H1 (cell line): Measurements from ENCODE around the gene C5.

ENCODE experiments used
- BCL11A ChIP-seq, 2 experiments: IDR thresholded peaks; one replicate each; pipeline ENCODE4 v1.6.1; 2011; ENCODE audit warnings: low read depth in 2 of 2, low read length in 2 of 2, mild to moderate bottlenecking in 2 of 2
- CBX5 ChIP-seq: fragments of 300-800, 300-1000 bp; sonication (generic); IDR thresholded peaks from 2 replicates; pipeline ENCODE4 v1.7.1; 2016; ENCODE audit warnings: antibody characterized with exemption, low read length, low read depth
- CTCF ChIP-seq, 3 experiments: IDR thresholded peaks; 1 replicate in 2 of 3; 2 replicates in 1 of 3; pipeline versions ENCODE4 v1.5.1 to v1.6.1; 2011; ENCODE audit warnings: low read length in 3 of 3, mild to moderate bottlenecking in 3 of 3, inconsistent platforms in 2 of 3, low read depth in 1 of 3, moderate library complexity in 1 of 3; ENCODE audit not compliant: insufficient read depth in 1 of 3; ENCODE audit errors: control extremely low read depth in 1 of 3
- EZH2 ChIP-seq: fragments of 200-600 bp; sonication (generic); IDR thresholded peaks from 2 replicates; pipeline ENCODE4 v1.7.1; 2012; ENCODE audit warnings: low read depth, mild to moderate bottlenecking, moderate library complexity, low read length, inconsistent platforms; ENCODE audit not compliant: severe bottlenecking
- HDAC2 ChIP-seq, 2 experiments: fragments of 300-600 bp in 1 of 2; sonication (generic) in 1 of 2; IDR thresholded peaks; 2 replicates each; pipeline ENCODE4 v1.6.1; 2011 to 2012; ENCODE audit warnings: low read depth in 2 of 2, low read length in 2 of 2, mild to moderate bottlenecking in 2 of 2, moderate library complexity in 2 of 2, borderline replicate concordance in 1 of 2, inconsistent platforms in 1 of 2
- HDAC6 ChIP-seq: IDR thresholded peaks from one replicate; pipeline ENCODE4 v1.7.1; 2012; ENCODE audit warnings: low read depth, mild to moderate bottlenecking, inconsistent platforms, low read length, moderate library complexity
- KDM1A ChIP-seq: fragments of 200-600, 300-600 bp; sonication (generic); IDR thresholded peaks from 2 replicates; pipeline ENCODE4 v1.7.1; 2016; ENCODE audit warnings: mild to moderate bottlenecking, low read length, borderline replicate concordance
- PHF8 ChIP-seq: fragments of 200-600 bp; sonication (generic); conservative IDR thresholded peaks from 2 replicates; pipeline ENCODE4 v1.7.1; 2012; ENCODE audit warnings: low read depth, mild to moderate bottlenecking, inconsistent platforms, low read length, moderate library complexity
- POLR2A ChIP-seq, 2 experiments: IDR thresholded peaks; 1 replicate in 1 of 2; 2 replicates in 1 of 2; pipeline ENCODE4 v1.6.1; 2011; ENCODE audit warnings: low read depth in 2 of 2, low read length in 2 of 2, mild to moderate bottlenecking in 2 of 2; ENCODE audit errors: control extremely low read depth in 1 of 2
- POLR2AphosphoS5 ChIP-seq: IDR thresholded peaks from 2 replicates; pipeline ENCODE4 v1.6.1; 2011; ENCODE audit warnings: low read depth, low read length
- TAF7 ChIP-seq: optimal IDR thresholded peaks from 2 replicates; pipeline ENCODE3; 2011; ENCODE audit warnings: low read depth, mild to moderate bottlenecking, inconsistent platforms, low read length, moderate library complexity, borderline replicate concordance

GRCh38 chr9:121059513-121059912 lies 9.4 kb upstream of the C5 start:
- TF ChIP-seq POLR2A (IDR thresholded peaks at IDR 0.05; ENCODE audit: control extremely low read depth in 1 of 2, low read depth in 2 of 2, low read length in 2 of 2) (no peak), POLR2AphosphoS5 (no peak), HDAC2 (IDR thresholded peaks at IDR 0.05; ENCODE audit: borderline replicate concordance in 1 of 2, low read depth in 2 of 2, low read length in 2 of 2) (no peak), CTCF (IDR thresholded peaks at IDR 0.05; ENCODE audit: control extremely low read depth in 1 of 3, insufficient read depth in 1 of 3, low read depth in 1 of 3, low read length in 3 of 3) (no peak), BCL11A (IDR thresholded peaks at IDR 0.05; ENCODE audit: low read depth in 2 of 2, low read length in 2 of 2) (no peak), CBX5 (no peak), HDAC6 (no peak), PHF8 (no peak), EZH2 (no peak), KDM1A (no peak), TAF7 (no peak)
